Measurements from ENCODE around the gene RESF1.
"Not testable (repeated sequence)": the region's sequence is repeated elsewhere in the genome, so short reads cannot be mapped to it uniquely, and the experiment has no call there.

The RESF1 gene, protein sequence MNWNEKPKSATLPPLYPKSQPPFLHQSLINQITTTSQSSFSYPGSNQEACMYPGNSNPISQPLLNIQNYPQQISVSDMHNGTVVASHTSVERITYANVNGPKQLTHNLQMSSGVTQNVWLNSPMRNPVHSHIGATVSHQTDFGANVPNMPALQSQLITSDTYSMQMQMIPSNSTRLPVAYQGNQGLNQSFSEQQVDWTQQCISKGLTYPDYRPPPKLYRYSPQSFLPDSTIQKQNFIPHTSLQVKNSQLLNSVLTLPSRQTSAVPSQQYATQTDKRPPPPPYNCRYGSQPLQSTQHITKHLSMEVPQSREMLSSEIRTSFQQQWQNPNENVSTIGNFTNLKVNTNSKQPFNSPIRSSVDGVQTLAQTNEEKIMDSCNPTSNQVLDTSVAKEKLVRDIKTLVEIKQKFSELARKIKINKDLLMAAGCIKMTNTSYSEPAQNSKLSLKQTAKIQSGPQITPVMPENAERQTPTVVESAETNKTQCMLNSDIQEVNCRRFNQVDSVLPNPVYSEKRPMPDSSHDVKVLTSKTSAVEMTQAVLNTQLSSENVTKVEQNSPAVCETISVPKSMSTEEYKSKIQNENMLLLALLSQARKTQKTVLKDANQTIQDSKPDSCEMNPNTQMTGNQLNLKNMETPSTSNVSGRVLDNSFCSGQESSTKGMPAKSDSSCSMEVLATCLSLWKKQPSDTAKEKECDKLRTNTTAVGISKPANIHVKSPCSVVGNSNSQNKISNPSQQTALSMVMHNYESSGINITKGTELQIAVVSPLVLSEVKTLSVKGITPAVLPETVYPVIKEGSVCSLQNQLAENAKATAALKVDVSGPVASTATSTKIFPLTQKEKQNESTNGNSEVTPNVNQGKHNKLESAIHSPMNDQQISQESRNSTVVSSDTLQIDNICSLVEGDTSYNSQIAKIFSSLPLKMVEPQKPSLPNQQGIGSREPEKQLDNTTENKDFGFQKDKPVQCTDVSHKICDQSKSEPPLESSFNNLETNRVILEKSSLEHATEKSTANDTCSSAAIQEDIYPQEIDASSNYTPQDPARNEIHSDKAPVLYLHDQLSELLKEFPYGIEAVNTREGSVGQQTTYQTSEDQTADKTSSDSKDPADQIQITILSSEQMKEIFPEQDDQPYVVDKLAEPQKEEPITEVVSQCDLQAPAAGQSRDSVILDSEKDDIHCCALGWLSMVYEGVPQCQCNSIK (N-terminal part only)

DNA sequence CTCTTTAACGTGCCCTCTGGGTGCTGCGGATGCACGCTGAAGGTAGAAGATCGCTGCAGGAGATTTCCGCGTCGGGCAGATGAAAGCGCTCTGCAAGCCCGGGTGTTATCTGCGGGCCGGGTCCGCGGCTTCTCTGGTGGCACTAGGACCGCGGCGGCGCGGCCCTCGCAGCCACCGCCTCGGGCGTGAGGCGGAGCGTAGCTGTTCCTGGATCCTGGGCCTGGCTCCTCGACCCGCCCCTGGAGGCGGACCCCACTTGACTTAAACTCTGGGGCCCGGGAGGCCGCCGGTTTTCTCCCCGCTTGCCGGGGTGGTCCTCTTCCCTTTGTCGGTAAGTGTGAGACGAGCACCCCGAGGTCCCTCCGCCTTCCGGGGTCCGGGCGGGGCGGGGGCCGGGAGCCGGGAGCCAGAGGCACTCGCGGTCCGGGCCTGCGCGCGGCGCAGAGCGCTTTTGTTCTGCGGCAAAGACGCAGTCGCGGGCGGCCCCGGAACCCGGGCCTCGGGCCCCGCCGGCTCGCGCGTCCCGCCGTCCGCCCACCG, at the start of gene RESF1:
Gene RESF1, plus strand, starts transcription at position 255 of the 540 bp plus-strand sequence. CDS start 21,541 bp downstream, outside the sequence.
- peak; percentile 81 for DNase-seq (ENCODE audit: low read depth)

DNA sequence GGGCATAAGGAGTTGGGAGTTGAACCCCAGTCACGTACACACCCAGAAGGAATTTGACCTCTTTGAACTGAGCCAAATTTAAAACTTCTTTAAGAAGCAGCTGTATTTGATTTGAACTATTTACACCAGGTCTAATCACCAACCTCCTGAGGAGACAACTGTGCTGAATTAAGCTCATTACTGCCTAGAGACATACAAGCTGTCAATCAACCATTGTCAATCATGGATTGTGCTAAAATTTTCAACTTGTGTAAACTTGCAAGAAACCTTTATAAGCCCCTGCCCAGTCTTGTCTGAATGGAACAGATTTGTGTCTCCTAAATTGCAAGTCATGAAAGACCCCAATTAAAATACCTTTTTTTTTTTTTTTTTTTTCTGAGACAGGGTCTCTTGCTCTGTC, 44.3 kb upstream of the RESF1 start:
- no peak for DNase-seq (ENCODE audit: low read depth)

DNA sequence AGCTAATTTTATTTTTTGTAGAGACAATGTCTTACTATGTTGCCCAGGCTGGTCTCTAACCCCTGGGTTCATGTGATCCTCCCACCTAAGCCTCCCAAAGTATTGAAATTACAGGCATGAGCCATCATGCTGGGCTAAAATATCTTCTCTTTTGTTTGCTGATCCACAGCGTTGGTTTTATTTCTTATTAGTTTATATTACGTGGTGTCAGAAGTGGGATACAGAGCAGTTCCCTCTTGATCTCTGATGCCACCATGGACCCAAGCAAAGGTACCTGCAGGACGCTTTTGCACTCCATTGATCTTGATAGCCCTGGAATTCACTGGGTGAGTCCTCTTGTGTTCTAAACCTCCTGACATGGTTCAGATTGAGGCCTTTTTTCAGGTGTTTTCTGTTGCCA, 43.8 kb upstream of the RESF1 start:
- no peak for DNase-seq (ENCODE audit: low read depth)

DNA sequence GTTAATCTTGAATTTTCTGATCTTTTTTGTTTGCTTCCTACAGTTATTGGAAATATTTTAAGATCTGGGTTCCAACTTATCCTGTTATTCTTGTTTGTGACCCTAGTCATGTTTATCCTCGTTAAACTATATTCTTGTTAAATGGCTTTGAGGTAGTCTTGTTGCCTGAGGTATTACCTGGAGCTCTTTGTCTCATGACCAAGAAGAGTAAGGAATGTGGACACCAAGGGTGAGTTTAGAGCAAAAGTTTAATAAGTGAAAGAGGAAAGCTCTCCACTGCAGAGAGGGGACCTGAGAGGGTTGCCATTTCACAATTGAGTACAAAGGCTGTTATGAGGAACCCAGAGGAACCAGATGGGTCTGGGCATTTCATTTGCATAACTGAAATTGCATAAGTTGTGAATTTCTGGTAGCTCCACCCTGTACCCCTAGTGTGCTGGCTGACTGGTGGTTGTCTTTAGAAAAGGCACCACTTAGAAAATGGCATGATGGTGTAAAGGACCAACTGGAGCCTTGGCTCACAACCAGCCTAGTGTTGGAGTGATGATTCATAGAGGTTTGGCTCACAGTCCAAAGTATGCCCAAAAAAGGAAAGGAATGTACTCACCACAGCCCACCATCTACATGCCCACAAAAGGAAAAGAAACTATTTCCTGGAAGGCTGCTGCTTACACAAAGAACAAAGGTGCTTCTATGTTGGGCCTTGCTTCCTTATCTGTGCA, 36.7 kb upstream of the RESF1 start:
- no peak for DNase-seq (ENCODE audit: low read depth)

DNA sequence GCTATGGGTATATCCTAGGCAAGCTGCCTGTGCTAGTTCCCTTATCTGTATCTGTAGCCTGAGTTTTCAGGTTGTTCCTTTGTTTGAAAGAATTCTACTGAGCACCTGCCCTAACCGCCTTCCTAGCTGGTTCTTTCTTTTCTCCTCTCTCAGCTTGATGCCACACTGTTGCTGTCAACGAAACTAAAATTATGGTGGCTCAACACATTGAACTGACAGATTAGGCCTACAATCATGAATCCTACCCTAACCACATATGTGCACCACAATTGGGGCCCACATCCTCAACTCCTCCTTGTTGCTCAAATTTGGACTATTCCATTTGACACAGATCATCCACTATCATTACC, 36.2 kb upstream of the RESF1 start:
- no peak for DNase-seq (ENCODE audit: low read depth)

DNA sequence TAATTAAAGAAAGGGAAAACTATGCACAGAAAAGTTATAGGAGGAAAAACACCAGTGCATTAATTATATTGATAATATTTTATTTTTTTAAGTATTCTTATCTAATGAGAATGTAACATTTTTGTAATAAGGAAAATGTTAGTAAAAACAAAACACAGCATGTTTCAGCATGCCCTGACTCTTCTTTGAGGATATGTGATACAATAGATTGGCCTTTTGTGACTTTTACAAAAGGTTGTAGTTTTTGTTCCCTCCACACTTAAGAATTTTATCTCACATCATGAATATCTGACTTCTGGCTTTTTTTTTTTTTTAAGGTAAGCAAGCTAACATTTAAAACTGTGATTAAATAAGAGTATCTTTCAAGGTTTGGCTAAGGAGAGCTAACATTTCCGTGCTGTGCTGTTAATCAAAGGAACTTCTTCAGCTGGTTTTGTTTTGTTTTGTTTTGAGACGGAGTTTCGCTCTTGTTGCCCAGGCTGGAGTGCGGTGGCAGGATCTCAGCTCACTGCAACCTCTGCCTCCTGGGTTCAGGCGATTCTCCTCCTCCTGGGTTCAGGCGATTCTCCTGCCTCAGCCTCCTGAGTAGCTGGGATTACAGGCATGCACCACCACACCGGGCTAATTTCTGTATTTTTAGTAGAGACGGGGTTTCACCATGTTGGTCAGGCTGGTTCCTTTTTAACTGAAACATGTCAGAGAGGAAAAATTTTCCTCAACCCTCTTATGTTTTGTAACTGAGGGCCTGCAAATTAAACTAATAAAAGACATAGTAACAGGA, 30.8 kb upstream of the RESF1 start:
- no peak for DNase-seq (ENCODE audit: low read depth)

DNA sequence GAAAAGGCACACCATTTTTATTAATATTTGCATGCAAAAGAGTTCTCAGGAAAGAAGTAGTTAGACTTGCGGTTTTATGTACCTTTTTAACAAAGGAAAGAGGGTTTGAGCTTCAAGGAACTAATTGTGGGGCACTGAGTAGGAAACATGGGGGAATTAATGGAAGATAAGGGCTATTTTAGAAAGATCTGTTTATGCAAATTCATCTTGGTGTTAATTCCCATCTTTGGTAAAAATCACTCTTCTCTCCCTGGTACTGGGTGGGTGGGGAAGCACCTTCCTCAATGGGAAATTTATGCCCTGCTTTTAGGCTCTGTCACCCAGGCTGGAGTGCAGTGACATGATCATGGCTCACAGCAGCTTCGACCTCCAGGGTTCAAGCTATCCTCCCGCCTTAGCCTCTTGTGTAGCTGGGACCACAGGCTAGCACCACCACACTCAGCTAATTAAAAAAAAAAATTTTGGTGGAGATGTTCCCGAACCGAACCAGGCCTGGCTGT, 30.1 kb upstream of the RESF1 start:
- no peak for DNase-seq (ENCODE audit: low read depth)

DNA sequence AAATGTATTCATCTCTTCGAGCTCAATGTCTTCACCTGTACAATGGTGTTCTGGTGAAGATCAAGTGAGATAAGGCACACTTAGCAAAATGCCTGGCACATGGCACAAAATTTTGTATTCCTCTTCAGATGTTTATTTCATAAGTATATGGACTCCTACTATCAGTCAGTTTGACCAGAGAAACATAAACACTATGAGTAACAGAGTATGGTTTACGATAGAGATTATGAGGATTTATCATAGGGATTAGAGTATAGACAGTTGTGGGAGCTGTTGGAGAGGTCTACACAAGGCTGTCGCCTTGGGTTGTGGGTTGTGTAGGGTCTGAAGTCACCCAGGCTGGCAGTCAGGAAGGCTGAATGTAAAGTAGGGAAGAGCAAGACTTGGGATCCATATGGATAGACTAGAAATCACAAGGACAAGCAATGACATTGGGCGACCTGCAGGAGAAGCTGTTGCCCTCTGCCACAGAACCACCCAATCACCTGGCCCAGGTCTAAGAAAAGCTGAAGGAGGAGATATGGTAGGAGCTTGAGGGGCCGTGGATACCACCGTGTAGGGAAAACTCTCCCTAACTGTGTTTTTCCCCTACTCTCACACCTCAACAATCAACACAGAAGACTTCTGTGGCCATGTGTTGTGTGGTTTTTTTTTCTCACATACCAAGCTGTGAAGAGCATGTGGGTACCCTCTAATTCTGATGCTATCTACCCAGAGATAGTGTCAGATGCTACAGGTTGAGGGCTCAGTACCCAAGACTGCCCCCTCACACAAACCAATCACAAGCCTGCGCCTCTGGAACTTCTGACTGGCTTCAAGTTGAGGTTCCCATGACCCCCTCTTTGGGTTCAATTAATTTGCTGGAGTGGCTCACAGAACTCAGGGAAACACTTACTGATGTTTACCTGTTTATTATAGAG, 27.2 kb upstream of the RESF1 start:
- DNase-seq (ENCODE audit: low read depth): no peak

DNA sequence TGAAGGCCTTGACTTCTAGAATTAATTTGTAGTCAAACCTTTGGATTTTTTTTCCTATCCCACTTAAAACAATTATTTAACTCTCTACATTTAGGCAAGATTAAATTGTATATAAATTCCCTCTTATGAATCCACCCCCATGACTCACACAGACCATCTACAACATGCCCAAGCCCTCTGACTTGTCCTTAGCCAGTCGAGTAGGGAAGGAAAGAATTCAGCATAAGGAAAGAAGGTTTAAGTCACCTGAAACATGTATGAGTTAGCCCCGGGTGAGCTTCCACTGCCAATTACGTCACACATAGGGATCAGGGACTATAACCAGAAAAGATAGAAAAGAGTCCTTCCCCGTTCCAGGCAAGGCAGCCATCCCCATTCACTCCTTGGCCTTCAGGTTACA, 14.9 kb upstream of the RESF1 start:
- no peak for DNase-seq (ENCODE audit: low read depth)

DNA sequence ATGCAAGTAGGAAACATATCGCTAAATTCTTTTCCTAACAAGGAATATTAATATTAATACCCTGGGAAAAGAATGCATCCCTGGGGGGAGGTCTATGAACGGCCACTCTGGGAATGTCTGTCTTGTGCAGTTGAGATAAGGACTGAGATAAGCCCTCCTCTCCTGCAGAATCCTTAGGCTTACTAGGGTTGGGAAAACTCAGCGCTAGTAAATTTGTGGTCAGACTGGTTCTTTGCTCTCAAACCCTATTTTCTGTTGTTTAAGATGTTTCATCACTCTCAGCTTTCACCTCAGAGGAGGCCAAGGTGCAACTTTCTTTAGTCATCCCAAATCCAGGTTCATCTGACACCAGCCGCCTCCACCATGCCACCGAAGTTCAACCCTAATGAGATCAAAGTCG, 11.2 kb upstream of the RESF1 start:
- DNase-seq (ENCODE audit: low read depth): no peak

DNA sequence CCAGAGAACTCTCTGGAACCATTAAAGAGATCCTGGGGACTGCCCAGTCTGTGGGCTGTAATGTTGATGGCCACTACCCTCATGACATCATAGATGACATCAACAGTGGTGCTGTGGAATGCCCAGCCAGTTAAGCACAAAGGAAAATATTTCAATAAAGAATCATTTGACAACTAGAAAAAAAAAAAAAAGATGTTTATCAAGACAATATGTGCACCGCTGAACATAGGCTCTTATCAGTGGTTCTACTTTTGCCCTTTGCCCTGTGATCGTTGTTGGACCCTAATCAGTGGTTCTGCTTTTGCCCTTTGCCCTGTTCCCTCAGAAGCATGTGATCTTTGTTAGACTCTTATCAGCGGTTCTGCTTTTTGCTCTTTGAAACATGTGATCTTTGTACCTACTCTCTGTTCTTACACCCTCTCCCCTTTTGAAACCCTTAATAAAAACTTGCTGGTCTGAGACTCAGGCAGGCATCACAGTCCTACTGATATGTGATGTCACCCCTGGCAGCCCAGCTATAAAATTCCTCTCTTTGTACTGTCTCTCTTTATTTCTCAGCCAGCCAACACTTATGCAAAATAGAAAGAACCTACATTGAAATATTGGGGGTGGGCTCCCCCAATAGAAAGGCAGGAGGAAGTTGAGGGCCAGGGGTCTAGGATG, 10.4 kb upstream of the RESF1 start:
- not testable (repeated sequence) for DNase-seq (ENCODE audit: low read depth)

DNA sequence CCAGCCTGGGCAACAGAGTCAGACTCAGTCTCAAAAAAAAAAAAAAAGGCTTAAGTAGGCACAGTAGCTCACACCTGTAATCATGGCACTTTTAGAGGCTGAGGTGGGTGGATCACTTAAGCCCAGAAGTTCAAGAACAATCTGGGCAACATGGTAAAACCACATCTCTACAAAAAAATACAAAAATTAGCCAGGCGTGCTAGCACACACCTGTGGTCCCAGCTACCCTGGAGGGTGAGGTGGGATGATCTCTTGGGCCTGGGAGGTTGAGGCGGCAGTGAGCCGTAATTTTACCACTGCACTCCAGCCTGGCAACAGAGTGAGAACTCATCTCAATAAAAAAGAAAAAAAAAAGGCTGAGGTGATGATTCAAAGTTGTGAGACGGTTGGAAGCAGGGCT, 9.1 kb upstream of the RESF1 start:
- DNase-seq (ENCODE audit: low read depth): no peak

DNA sequence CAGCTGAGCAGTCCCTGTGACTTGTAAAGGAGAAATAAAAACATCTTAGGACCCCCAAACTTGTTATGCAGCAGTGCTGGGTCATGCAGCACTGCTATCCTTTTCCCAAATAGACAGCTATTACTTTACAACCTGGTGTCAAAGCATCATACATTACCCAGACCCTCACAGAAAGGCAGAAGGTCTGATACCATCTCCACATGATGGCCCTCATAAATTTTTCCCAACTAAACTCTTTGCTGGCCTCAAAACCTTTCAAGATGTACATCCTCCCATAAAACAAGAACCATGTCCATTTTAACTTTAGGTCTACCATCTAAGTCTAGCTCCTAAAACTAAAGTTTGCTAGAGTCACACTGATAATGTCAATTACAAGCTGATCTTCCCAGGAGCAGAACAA, 8.7 kb upstream of the RESF1 start:
- DNase-seq (ENCODE audit: low read depth): no peak

DNA sequence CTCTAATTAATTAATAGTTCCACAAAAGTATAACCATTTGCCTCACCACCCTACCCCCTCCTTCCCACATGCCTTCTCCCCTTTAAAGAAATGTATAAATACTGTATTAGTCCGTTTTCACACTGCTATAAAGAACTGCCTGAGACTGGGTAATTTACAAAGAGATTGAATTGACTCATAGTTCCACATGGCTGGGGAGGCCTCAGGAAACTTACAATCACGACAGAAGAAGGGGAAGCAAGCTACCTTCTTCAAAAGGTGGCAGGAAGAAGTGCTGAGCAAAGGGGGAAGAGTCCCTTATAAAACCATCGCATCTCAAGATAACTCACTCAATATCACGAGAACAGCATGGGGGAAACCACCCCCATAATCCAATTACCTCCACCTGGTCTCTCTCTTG, 8.2 kb upstream of the RESF1 start:
- DNase-seq (ENCODE audit: low read depth): no peak

DNA sequence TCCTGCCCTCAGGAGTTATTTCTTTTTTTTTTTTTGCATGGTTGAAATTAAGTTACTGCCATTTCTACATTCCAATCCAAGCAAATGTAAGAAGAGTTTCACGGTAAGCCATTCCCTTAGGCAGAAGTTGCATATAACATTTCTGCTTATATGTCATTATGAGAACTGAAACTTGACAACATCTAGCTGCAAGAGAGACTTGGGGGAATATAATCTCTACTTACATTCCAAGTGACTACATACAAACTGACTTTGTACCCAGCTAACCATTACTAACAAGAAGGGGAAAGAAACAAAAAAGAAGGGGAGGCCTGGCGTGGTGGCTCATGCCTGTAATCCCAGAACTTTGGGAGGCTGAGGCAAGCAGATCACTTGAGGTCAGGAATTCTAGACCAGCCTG, 7.3 kb upstream of the RESF1 start:
- DNase-seq (ENCODE audit: low read depth): no peak

DNA sequence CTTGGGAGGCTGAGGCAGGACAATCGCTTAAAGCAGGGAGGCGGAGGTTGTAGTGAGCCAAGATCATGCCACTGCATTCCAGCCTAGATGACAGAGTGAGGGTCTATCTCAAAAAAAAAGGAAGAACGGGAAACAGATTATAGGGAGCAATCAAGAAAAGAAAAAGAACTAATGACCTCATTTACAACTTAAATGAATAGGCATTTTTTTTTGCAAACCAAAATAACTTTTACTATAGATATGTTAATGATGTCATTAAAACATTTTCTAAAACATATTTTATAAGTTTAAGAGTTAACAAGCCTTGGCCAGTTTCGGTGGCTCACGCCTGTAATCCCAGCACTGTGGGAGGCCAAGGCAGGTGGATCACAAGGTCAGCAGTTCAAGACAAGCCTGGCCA, 6.8 kb upstream of the RESF1 start:
- no peak for DNase-seq (ENCODE audit: low read depth)

DNA sequence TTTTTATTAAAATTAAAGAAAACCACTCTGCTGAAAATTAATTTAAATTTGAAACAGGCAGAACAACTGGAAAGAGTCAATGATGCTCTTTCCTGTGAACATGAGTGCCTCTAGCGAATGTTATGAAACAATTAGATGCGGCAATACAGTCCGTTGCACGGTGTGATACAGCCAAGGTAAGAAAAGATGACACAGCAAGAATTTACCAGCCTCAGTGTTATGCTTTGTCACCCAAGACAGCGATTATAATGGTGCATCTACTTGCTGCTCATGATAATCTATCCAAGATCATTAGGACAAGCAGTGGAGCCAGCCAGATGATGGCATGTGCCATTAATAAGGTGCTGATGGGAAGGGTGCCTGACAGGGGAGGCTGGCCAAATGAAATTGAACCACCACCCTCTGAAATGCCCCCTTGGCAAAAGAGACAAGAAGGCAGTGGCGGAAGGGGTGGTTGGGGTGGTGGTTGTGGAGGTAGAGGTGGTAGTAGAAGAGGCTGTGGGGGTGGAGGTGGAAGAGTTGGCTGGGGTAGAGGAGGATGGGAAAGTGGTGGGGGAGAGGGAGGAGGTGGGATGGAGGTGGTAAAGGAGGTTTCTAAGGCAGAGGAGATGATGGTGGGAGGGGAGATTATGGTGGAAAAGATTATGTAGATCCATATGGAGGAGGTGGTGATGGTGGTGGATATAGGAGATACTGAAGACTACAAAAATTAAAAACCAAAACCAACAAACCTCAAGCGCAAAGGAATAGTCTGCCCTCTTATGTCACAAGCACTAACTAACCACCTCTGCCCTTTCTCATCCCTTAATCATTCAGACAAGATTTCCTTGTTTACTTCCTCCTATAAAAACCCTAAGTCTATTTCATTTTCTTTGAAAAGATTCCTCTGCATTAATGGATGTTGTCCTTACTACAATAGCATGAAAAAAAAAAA, 4.0 kb upstream of the RESF1 start:
- no peak for DNase-seq (ENCODE audit: low read depth)

DNA sequence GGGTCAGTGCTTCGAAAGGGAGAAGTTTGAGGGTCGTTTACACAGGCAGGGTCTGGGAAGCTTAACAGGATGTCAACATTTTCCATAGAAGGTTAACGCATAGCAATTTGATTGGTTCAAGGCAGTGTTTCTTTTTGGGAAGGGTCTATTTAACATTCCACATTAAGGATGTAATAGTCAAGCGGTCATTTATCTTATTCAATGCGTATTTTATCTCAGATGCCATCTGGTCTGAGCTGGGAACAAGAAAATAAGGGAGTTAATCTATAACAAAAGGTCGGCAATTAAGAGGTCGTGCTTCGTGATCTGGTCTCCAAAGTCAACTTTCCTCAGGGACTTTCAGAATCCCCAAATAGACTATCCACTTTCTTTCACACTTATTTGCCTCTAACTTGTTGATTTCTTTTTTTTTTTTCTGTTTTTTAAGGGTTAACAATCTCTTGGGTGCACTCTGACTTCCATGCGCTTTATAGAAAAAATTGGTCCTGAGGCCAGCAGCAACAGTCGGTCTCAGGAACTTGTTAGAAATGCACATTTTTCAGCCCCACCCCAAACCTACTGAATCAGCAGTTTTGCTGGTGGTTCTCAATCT, 550 bp upstream of the RESF1 start:
- DNase-seq (ENCODE audit: low read depth): no peak
